Activated CD4-positive, alpha-beta T cell treated with anti-CD3 and anti-CD28 coated beads for 36 hours (primary cell): ENCODE data around the gene TTYH1. TPM values are rescaled to one million over a fixed set of nuclear protein-coding genes. Genes with fewer than 3 reads are reported as not detected.
"Not testable (repeated sequence)": the region's sequence is repeated elsewhere in the genome, so short reads cannot be mapped to it uniquely, and the experiment has no call there.

Experiments used
- ATAC-seq: fragments of 200-7000 bp; cut with Tn5 transposase; one replicate; pipeline ENCODE4 v1.10.0; 2021; ENCODE audit warnings: mild to moderate bottlenecking, moderate library complexity
- CTCF ChIA-PET: fragments of 350-600 bp; sonication (Branson Sonifier 250); formaldehyde crosslinking; loops from one replicate; lab custom pipeline; 2021; ENCODE audit warnings: antibody characterized with exemption; lab: Charles Lee
- POLR2A ChIA-PET: fragments of 350-600 bp; sonication (Branson Sonifier 250); formaldehyde crosslinking; loops from one replicate; lab custom pipeline; 2021; ENCODE audit warnings: antibody characterized with exemption, inconsistent platforms; lab: Charles Lee
- DNase-seq: peaks from one replicate; pipeline ENCODE4 v3.0.0-alpha.2; 2020
- H3K27ac Mint-ChIP-seq: one replicate; pipeline ENCODE4 v1.8.0; 2021; ENCODE audit warnings: mixed read lengths
- H3K27me3 Mint-ChIP-seq: one replicate; pipeline ENCODE4 v1.8.0; 2021; ENCODE audit warnings: mixed read lengths
- H3K36me3 Mint-ChIP-seq: one replicate; pipeline ENCODE4 v1.8.0; 2021; ENCODE audit warnings: low read depth, mixed read lengths
- H3K4me1 Mint-ChIP-seq: one replicate; pipeline ENCODE4 v1.8.0; 2021; ENCODE audit warnings: mixed read lengths
- H3K4me3 Mint-ChIP-seq: one replicate; pipeline ENCODE4 v1.8.0; 2021; ENCODE audit warnings: mild to moderate bottlenecking, moderate library complexity, mixed read lengths
- H3K9me3 Mint-ChIP-seq: one replicate; pipeline ENCODE4 v1.8.0; 2021; ENCODE audit warnings: low read depth, mixed read lengths
- intact Hi-C, 2 experiments: fragments of 100-400 bp; cut with DNase I in 1 of 2; cut with micrococcal nuclease in 1 of 2; formaldehyde crosslinking; loops; one replicate each; pipeline versions ENCODE4 v1.14.2 to v1.15.1; 2022 to 2024; cut with DNase I, micrococcal nuclease
- total RNA-seq, 2 experiments: library from RNA; stranded (reverse); gene quantifications; one replicate each; pipeline ENCODE4 v1.2.3, GENCODE V29; 2021

Gene TTYH1
- total RNA-seq, 2 experiments from 2014 or later = 0.19 to 0.59 TPM

GRCh38 chr19:54432144-54432738, 17.0 kb downstream of the TTYH1 start:
- Mint-ChIP-seq H3K36me3 (no peaks in the 10 kb centered on the region), H3K27ac (no peak overlapping the region), H3K4me1 (peaks cover 10% of the 10 kb centered on the region), H3K4me3 (no peak overlapping the region), H3K9me3 (no peaks in the 10 kb centered on the region), H3K27me3 (peaks cover 9% of the 10 kb centered on the region)
- ChIA-PET CTCF (no interaction called here), POLR2A (no interaction called here)
- ATAC-seq (no peak), DNase-seq (no peak)
- intact Hi-C loops = no loop called here

GRCh38 chr19:54433697-54434096, 18.4 kb downstream of the TTYH1 start:
- ATAC-seq (no peak), DNase-seq (no peak)
- Mint-ChIP-seq H3K27me3 (peaks cover 7% of the 10 kb centered on the region), H3K27ac (no peak overlapping the region), H3K9me3 (no peaks in the 10 kb centered on the region), H3K4me1 (peaks cover 12% of the 10 kb centered on the region), H3K36me3 (peaks cover 4% of the 10 kb centered on the region), H3K4me3 (no peak overlapping the region)
- POLR2A ChIA-PET = no interaction called here
- CTCF ChIA-PET = interaction anchor here (1.0 kb wide), 1 partner anchor 9 kb away, joined by 3 read pairs; no protein-coding TSS in a partner anchor
- intact Hi-C loops = no loop called here

- intact Hi-C loops = no loop called here
- Mint-ChIP-seq H3K9me3 (no peaks in the 10 kb centered on the region), H3K36me3 (peaks cover 7% of the 10 kb centered on the region), H3K27me3 (peaks cover 2% of the 10 kb centered on the region), H3K4me3 (no peak overlapping the region), H3K4me1 (peaks cover 15% of the 10 kb centered on the region), H3K27ac (no peak overlapping the region)
- no peak for DNase-seq
- POLR2A ChIA-PET = no interaction called here
- CTCF ChIA-PET = interaction anchor here (1.0 kb wide), 1 partner anchor 9 kb away, joined by 3 read pairs; no protein-coding TSS in a partner anchor
- ATAC-seq = no peak
Observed at GRCh38 chr19:54434112-54434872, 19.0 kb downstream of the TTYH1 start.

GRCh38 chr19:54434873-54435214, 19.6 kb downstream of the TTYH1 start:
- Mint-ChIP-seq H3K4me1 (peaks cover 14% of the 10 kb centered on the region), H3K36me3 (peaks cover 8% of the 10 kb centered on the region), H3K27ac (peak overlapping the region; percentile 47), H3K9me3 (no peaks in the 10 kb centered on the region), H3K27me3 (no peaks in the 10 kb centered on the region), H3K4me3 (no peak overlapping the region)
- ATAC-seq (no peak), DNase-seq (no peak)
- intact Hi-C loops = no loop called here
- CTCF ChIA-PET = no interaction called here
- POLR2A ChIA-PET = no interaction called here

- intact Hi-C loops = no loop called here
- POLR2A ChIA-PET = no interaction called here
- H3K4me3 Mint-ChIP-seq = no peak overlapping the region
- H3K4me1 Mint-ChIP-seq = peaks cover 14% of the 10 kb centered on the region
- no peak overlapping the region for H3K27ac Mint-ChIP-seq
- no peaks in the 10 kb centered on the region for H3K27me3 Mint-ChIP-seq
- H3K9me3 Mint-ChIP-seq = no peaks in the 10 kb centered on the region
- CTCF ChIA-PET = no interaction called here
- ATAC-seq (no peak), DNase-seq (no peak)
- peaks cover 8% of the 10 kb centered on the region for H3K36me3 Mint-ChIP-seq
Observed at GRCh38 chr19:54435551-54436016, 20.3 kb downstream of the TTYH1 start.

- no peaks in the 10 kb centered on the region for H3K27me3 Mint-ChIP-seq
- ChIA-PET POLR2A (no interaction called here), CTCF (no interaction called here)
- no peaks in the 10 kb centered on the region for H3K9me3 Mint-ChIP-seq
- peaks cover 11% of the 10 kb centered on the region for H3K36me3 Mint-ChIP-seq
- intact Hi-C loops = no loop called here
- H3K4me1 Mint-ChIP-seq = peaks cover 14% of the 10 kb centered on the region
- no peak overlapping the region for H3K4me3 Mint-ChIP-seq
- ATAC-seq = no peak
- DNase-seq = no peak
- H3K27ac Mint-ChIP-seq = no peak overlapping the region
Observed at GRCh38 chr19:54436031-54436523, 20.8 kb downstream of the TTYH1 start.

- Mint-ChIP-seq H3K27ac (no peak overlapping the region), H3K27me3 (no peaks in the 10 kb centered on the region), H3K4me3 (no peak overlapping the region), H3K4me1 (peaks cover 14% of the 10 kb centered on the region), H3K36me3 (peaks cover 11% of the 10 kb centered on the region), H3K9me3 (no peaks in the 10 kb centered on the region)
- intact Hi-C loops = no loop called here
- ChIA-PET CTCF (interaction anchor here (1.2 kb wide), 1 partner anchor 168 kb away, joined by 3 read pairs; no protein-coding TSS in a partner anchor), POLR2A (no interaction called here)
- no peak for ATAC-seq
- DNase-seq = no peak
Observed at GRCh38 chr19:54436628-54437252, 21.5 kb downstream of the TTYH1 start.

- peak; percentile 80 for ATAC-seq
- Mint-ChIP-seq H3K27me3 (no peaks in the 10 kb centered on the region), H3K4me1 (peaks cover 16% of the 10 kb centered on the region), H3K4me3 (no peak overlapping the region), H3K36me3 (peaks cover 22% of the 10 kb centered on the region), H3K27ac (no peak overlapping the region), H3K9me3 (no peaks in the 10 kb centered on the region)
- ChIA-PET POLR2A (no interaction called here), CTCF (interaction anchor here (1.0 to 2.4 kb wide), 6 partner anchors 9 to 173 kb away, joined by 3 to 10 read pairs (median 4); partner anchors contain the start of genes LENG8, LENG9 and TTYH1)
- DNase-seq = peak; percentile 66
- intact Hi-C loops = no loop called here
Observed at GRCh38 chr19:54439174-54439851, 24.0 kb downstream of the TTYH1 start.

- Mint-ChIP-seq H3K36me3 (peaks cover 29% of the 10 kb centered on the region), H3K9me3 (no peaks in the 10 kb centered on the region), H3K27ac (no peak overlapping the region), H3K4me1 (peaks cover 9% of the 10 kb centered on the region), H3K27me3 (no peaks in the 10 kb centered on the region), H3K4me3 (no peak overlapping the region)
- DNase-seq = no peak
- intact Hi-C loops = no loop called here
- ATAC-seq = no peak
- CTCF ChIA-PET = interaction anchor here (1.0 kb wide), 1 partner anchor 175 kb away, joined by 3 read pairs; no protein-coding TSS in a partner anchor
- POLR2A ChIA-PET = no interaction called here
Observed at GRCh38 chr19:54440641-54441040, 25.4 kb downstream of the TTYH1 start.

- Mint-ChIP-seq H3K27me3 (no peaks in the 10 kb centered on the region), H3K9me3 (no peaks in the 10 kb centered on the region), H3K27ac (no peak overlapping the region), H3K36me3 (peaks cover 29% of the 10 kb centered on the region), H3K4me3 (no peak overlapping the region), H3K4me1 (peaks cover 14% of the 10 kb centered on the region)
- ATAC-seq (no peak), DNase-seq (no peak)
- CTCF ChIA-PET = no interaction called here
- POLR2A ChIA-PET = no interaction called here
- intact Hi-C loops = loop anchor here in 1 of 2 experiments (5.0 kb wide), 1 partner anchor 1868 kb away; the partner anchor contains the start of gene ZSCAN5A
Observed at GRCh38 chr19:54444737-54445136, 29.5 kb downstream of the TTYH1 start.

GRCh38 chr19:54446349-54446748, 31.1 kb downstream of the TTYH1 start:
- Mint-ChIP-seq H3K4me1 (peaks cover 27% of the 10 kb centered on the region), H3K36me3 (peaks cover 39% of the 10 kb centered on the region)
- ATAC-seq, H3K9me3 Mint-ChIP-seq, DNase-seq, POLR2A ChIA-PET, H3K4me3 Mint-ChIP-seq, H3K27ac Mint-ChIP-seq, H3K27me3 Mint-ChIP-seq: not testable (repeated sequence)
- intact Hi-C loops = loop anchor here in 1 of 2 experiments (5.0 kb wide), 1 partner anchor 1866 kb away; the partner anchor contains the start of gene ZSCAN5A
- CTCF ChIA-PET = interaction anchor here (1.2 kb wide), 1 partner anchor 55 kb away, joined by 3 read pairs; no protein-coding TSS in a partner anchor
